Omental fat pad (tissue), 4 donors: Measurements from ENCODE around the gene ZNF764. TPM values are rescaled to one million over a fixed set of nuclear protein-coding genes. Genes with fewer than 3 reads are reported as not detected.

Experiments
- ATAC-seq: fragments of 150-250 bp; one replicate; pipeline ENCODE4 v1.9.1; 2016; ENCODE audit warnings: mild to moderate bottlenecking, moderate library complexity; ENCODE audit not compliant: low FRiP score
- DNase-seq: peaks from one replicate; pipeline ENCODE4 v3.0.0-alpha.2; 2019; ENCODE audit warnings: low spot score
- CTCF ChIP-seq, 3 donors: fragments of 450-650 bp; IDR thresholded peaks; one replicate each; pipeline ENCODE4 v1.5.1; 2016 to 2017; ENCODE audit warnings: antibody characterized with exemption in 3 of 3, mild to moderate bottlenecking in 3 of 3, moderate library complexity in 2 of 3
- total RNA-seq, 4 donors: library from RNA; depleted of rRNA; stranded (reverse); fragments of >200 nt; gene quantifications; one replicate each; pipeline ENCODE4 v1.1.0, GENCODE V29; 2016

The ZNF764 gene
- total RNA-seq, 4 donors from 2014 or later = 4.5 to 15.9 (median 10.1) TPM

- TF ChIP-seq CTCF (IDR thresholded peaks at IDR 0.05) = no peak
- ATAC-seq (no peak), DNase-seq (no peak)
Observed at GRCh38 chr16:30535106-30535776, 22.9 kb downstream of the ZNF764 start.

- DNase-seq (peak; percentile 87), ATAC-seq (peak; percentile 88)
- no peak for TF ChIP-seq CTCF (IDR thresholded peaks at IDR 0.05)
Observed at GRCh38 chr16:30534368-30535105, 23.6 kb downstream of the ZNF764 start, which contains the start of gene ZNF747. Gene ZNF747 (minus strand): TSS chr16:30534858. CDS start chr16:30534679, 179 bp downstream.

DNA sequence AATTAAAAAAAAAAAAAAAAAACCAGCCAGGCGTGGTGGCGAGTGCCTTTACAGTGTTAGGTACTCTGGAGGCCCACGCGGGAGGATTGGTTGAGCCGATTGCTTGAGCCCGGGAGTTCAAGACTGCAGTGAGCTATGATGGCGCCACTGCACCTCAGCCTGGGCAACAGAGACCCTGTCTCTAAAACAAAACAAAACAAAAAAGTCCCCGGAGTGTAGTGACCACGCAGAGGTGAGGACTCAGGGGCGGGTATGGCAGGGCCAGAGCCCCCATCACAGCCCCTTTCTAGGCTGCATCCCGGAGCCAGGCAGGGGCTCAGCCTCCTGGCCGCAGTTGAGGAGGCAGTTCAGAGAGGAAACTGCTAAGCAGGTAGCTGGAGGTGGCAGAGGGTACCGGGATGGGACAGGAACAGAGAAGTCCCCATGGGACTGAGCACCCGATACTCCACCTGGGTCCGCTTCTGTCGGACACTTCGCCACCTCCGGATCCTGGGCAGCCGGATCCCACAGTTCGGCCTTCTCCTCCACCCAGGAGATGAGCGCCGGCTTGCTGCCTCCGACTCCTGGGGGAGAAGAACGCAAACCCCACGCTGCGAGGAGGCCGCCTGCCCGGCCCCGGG, 24.3 kb downstream of the ZNF764 start:
- ATAC-seq (no peak), DNase-seq (no peak)
- TF ChIP-seq CTCF (IDR thresholded peaks at IDR 0.05) = no peak

GRCh38 chr16:30533146-30533522, 25.0 kb downstream of the ZNF764 start:
- no peak for TF ChIP-seq CTCF (IDR thresholded peaks at IDR 0.05)
- ATAC-seq (no peak), DNase-seq (no peak)

GRCh38 chr16:30532285-30533145, 25.7 kb downstream of the ZNF764 start:
- DNase-seq (no peak), ATAC-seq (no peak)
- no peak for TF ChIP-seq CTCF (IDR thresholded peaks at IDR 0.05)

- no peak for DNase-seq
- no peak for ATAC-seq
- no peak for TF ChIP-seq CTCF (IDR thresholded peaks at IDR 0.05)
Observed at GRCh38 chr16:30530163-30531037, 27.8 kb downstream of the ZNF764 start.
